ENCODE results near the gene BACH1. TPM values are rescaled to one million over a fixed set of nuclear protein-coding genes. Genes with fewer than 3 reads are reported as not detected.
"Not testable (repeated sequence)": the region's sequence is repeated elsewhere in the genome, so short reads cannot be mapped to it uniquely, and the experiment has no call there.

BACH1 gene
- total and polyA plus RNA-seq, 2 donors (not counting 1 experiment from before 2014, with no cell fraction given): 10.1 to 221 TPM

DNA sequence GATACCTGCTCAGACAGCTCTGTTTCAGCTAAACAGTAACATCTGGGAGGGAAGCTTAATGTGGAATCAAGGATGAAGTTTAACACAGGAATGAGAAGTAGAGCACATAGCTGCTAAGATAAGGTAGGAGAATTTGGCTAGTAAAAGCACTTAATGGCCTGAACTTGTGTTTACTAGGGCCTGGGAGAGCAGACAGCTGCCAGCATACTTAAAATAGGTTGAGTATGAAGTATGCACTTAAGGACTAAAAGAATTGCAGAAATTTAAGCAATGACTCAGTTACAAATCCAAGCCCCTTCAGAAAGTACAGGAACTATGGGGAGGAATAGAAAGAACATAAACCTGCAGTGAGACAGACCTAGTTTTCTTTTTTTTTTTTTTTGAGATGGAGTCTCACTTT lies 53.0 kb downstream of the BACH1 start:
- H3K27me3 Mint-ChIP-seq: no peaks in the 10 kb centered on the region
- DNase-seq: no peak
- H3K4me3 Mint-ChIP-seq: no peak overlapping the region
- peaks cover 1 to 14% (median 12%) of the 10 kb centered on the region in 3 donors for H3K9me3 ChIP-seq (ENCODE audit: control extremely low read depth in 1 of 3, control insufficient read depth in 2 of 3, insufficient read depth in 1 of 3, low read length in 2 of 3)
- no peak overlapping the region for H3K9ac ChIP-seq (ENCODE audit: low read length)
- H2AFZ ChIP-seq (ENCODE audit: insufficient read depth, low read depth, low read length, poor library complexity, severe bottlenecking): no peak overlapping the region
- CTCF ChIA-PET: interaction anchor here (1.1 kb wide), 1 partner anchor 19 kb away, joined by 3 read pairs; no protein-coding TSS in a partner anchor
- peaks cover 21% of the 10 kb centered on the region for H3K4me1 Mint-ChIP-seq
- peaks cover 16 to 18% of the 10 kb centered on the region in 2 donors for H3K4me1 ChIP-seq (ENCODE audit: control insufficient read depth in 2 of 2, insufficient read depth in 2 of 2, low read length in 2 of 2)
- no peak overlapping the region for H3K27ac Mint-ChIP-seq
- peaks cover 14% of the 10 kb centered on the region for H3K9me3 Mint-ChIP-seq (ENCODE audit: insufficient read depth)
- no peak for ATAC-seq (ENCODE audit: low read depth)
- TF ChIP-seq, protein P1, sequence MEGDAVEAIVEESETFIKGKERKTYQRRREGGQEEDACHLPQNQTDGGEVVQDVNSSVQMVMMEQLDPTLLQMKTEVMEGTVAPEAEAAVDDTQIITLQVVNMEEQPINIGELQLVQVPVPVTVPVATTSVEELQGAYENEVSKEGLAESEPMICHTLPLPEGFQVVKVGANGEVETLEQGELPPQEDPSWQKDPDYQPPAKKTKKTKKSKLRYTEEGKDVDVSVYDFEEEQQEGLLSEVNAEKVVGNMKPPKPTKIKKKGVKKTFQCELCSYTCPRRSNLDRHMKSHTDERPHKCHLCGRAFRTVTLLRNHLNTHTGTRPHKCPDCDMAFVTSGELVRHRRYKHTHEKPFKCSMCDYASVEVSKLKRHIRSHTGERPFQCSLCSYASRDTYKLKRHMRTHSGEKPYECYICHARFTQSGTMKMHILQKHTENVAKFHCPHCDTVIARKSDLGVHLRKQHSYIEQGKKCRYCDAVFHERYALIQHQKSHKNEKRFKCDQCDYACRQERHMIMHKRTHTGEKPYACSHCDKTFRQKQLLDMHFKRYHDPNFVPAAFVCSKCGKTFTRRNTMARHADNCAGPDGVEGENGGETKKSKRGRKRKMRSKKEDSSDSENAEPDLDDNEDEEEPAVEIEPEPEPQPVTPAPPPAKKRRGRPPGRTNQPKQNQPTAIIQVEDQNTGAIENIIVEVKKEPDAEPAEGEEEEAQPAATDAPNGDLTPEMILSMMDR (IDR thresholded peaks at IDR 0.05): no peak
- H3K4me2 ChIP-seq (replicated peaks; ENCODE audit: low read depth, low read length, poor library complexity, severe bottlenecking): no peak overlapping the region
- peaks cover 5 to 13% of the 10 kb centered on the region in 2 experiments for H3K36me3 ChIP-seq (replicated peaks in 1 of 2; ENCODE audit: control extremely low read depth in 1 of 2, control insufficient read depth in 1 of 2, extremely low read depth in 1 of 2, insufficient read depth in 2 of 2, low read length in 1 of 2)
- no peaks in the 10 kb centered on the region for H3K27me3 ChIP-seq (replicated peaks in 1 of 4; ENCODE audit: control extremely low read depth in 1 of 4, control insufficient read depth in 3 of 4, insufficient read depth in 4 of 4, low read length in 3 of 4)
- POLR2A ChIA-PET: interaction anchor here (0.7 kb wide), 2 partner anchors 12 to 270 kb away, joined by 3 to 4 read pairs; no protein-coding TSS in a partner anchor
- H3K4me3 ChIP-seq (ENCODE audit: control extremely low read depth in 1 of 5, extremely low read depth in 1 of 5, insufficient read depth in 1 of 5, low read depth in 2 of 5, low read length in 4 of 5): no peak overlapping the region
- H4K20me1 ChIP-seq (ENCODE audit: control insufficient read depth, insufficient read depth, low read length, poor library complexity, severe bottlenecking): peaks cover 8% of the 10 kb centered on the region
- peaks cover 2% of the 10 kb centered on the region for H3K79me2 ChIP-seq (ENCODE audit: control insufficient read depth, insufficient read depth, low read length)
- intact Hi-C loops (cut with micrococcal nuclease): no loop called here
- no peak overlapping the region for H3K27ac ChIP-seq (ENCODE audit: low read length in 2 of 2)

DNA sequence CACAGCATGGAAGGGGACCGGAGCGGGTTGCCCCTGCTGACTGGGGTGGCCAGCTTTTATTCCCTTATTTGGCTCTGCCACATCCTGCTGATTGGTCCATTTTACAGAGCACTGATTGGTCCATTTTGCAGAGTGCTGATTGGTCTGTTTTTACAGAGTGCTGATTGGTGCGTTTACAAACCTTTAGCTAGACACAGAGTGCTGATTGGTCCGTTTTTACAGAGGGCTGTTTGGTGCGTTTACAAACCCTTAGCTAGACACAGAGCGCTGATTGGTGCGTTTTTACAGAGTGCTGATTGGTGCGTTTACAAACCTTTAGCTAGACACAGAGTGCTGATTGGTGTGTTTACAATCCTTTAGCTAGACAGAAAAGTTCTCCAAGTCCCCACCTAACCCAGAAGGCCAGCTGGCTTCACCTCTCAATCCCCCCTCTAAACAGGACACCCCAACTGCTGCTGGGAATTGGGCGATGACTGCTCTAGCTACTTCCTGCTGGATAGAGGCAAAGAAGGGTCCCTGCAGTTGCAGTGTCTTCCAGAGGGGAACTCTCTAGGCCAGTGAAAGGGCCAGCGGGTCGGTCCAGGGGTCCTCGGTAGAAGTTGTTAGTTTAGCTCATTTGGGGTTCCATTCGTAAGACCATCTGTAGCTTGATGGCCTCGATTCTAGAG lies 56.5 kb downstream of the BACH1 start:
- peaks cover 14% of the 10 kb centered on the region for H3K9me3 Mint-ChIP-seq (ENCODE audit: insufficient read depth)
- H3K9ac ChIP-seq (ENCODE audit: low read length); H3K4me2 ChIP-seq (replicated peaks; ENCODE audit: low read depth, low read length, poor library complexity, severe bottlenecking); ATAC-seq (ENCODE audit: low read depth); intact Hi-C loops (cut with micrococcal nuclease); H3K27me3 ChIP-seq (replicated peaks in 1 of 4; ENCODE audit: control extremely low read depth in 1 of 4, control insufficient read depth in 3 of 4, insufficient read depth in 4 of 4, low read length in 3 of 4); H3K27me3 Mint-ChIP-seq; H3K27ac Mint-ChIP-seq; POLR2A ChIA-PET; DNase-seq; H2AFZ ChIP-seq (ENCODE audit: insufficient read depth, low read depth, low read length, poor library complexity, severe bottlenecking); H3K4me3 ChIP-seq (ENCODE audit: control extremely low read depth in 1 of 5, extremely low read depth in 1 of 5, insufficient read depth in 1 of 5, low read depth in 2 of 5, low read length in 4 of 5); H4K20me1 ChIP-seq (ENCODE audit: control insufficient read depth, insufficient read depth, low read length, poor library complexity, severe bottlenecking); H3K79me2 ChIP-seq (ENCODE audit: control insufficient read depth, insufficient read depth, low read length); H3K4me1 ChIP-seq (ENCODE audit: control insufficient read depth in 2 of 2, insufficient read depth in 2 of 2, low read length in 2 of 2); H3K4me3 Mint-ChIP-seq; H3K27ac ChIP-seq (ENCODE audit: low read length in 2 of 2): not testable (repeated sequence)
- WGBS (ENCODE audit: insufficient coverage): 99% methylated on average over 11 of the region's 14 CpGs
- peaks cover 13% of the 10 kb centered on the region for H3K4me1 Mint-ChIP-seq
- H3K36me3 ChIP-seq (replicated peaks in 1 of 2; ENCODE audit: control extremely low read depth in 1 of 2, control insufficient read depth in 1 of 2, extremely low read depth in 1 of 2, insufficient read depth in 2 of 2, low read length in 1 of 2): peaks cover 5 to 13% of the 10 kb centered on the region in 2 experiments
- CTCF ChIA-PET: interaction anchor here (0.7 to 1.2 kb wide), 4 partner anchors 15 to 52 kb away, joined by 3 to 4 read pairs (median 3); no protein-coding TSS in a partner anchor
- peaks cover 1 to 14% (median 12%) of the 10 kb centered on the region in 3 donors for H3K9me3 ChIP-seq (ENCODE audit: control extremely low read depth in 1 of 3, control insufficient read depth in 2 of 3, insufficient read depth in 1 of 3, low read length in 2 of 3)

DNA sequence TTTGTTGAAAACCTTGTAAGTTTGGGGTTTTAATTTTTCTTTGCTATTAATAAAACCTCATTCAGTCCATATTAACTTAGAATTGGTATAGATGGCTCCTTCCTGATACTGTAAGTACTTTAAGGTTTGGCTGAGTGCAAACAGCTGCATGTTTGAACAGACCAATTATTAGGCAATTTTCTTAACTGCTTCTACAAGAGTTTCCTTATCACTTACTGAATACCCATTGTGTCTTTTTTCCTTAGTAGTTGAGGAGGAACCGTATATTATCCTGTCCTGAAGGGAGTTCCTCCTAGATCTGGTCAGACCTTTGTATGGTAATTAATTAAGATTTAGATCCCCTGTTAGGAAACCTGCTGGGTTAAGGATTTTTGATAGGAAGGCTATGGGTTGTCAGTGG lies 57.6 kb downstream of the BACH1 start:
- H3K4me1 ChIP-seq (ENCODE audit: control insufficient read depth in 2 of 2, insufficient read depth in 2 of 2, low read length in 2 of 2); POLR2A ChIA-PET; DNase-seq; CTCF ChIA-PET; H3K4me2 ChIP-seq (replicated peaks; ENCODE audit: low read depth, low read length, poor library complexity, severe bottlenecking); H3K4me3 ChIP-seq (ENCODE audit: control extremely low read depth in 1 of 5, extremely low read depth in 1 of 5, insufficient read depth in 1 of 5, low read depth in 2 of 5, low read length in 4 of 5); intact Hi-C loops (cut with micrococcal nuclease); ATAC-seq (ENCODE audit: low read depth); H3K4me3 Mint-ChIP-seq; H3K9ac ChIP-seq (ENCODE audit: low read length); H3K27ac Mint-ChIP-seq; H2AFZ ChIP-seq (ENCODE audit: insufficient read depth, low read depth, low read length, poor library complexity, severe bottlenecking); H3K27me3 Mint-ChIP-seq; H4K20me1 ChIP-seq (ENCODE audit: control insufficient read depth, insufficient read depth, low read length, poor library complexity, severe bottlenecking); H3K79me2 ChIP-seq (ENCODE audit: control insufficient read depth, insufficient read depth, low read length); H3K27ac ChIP-seq (ENCODE audit: low read length in 2 of 2); H3K27me3 ChIP-seq (replicated peaks in 1 of 4; ENCODE audit: control extremely low read depth in 1 of 4, control insufficient read depth in 3 of 4, insufficient read depth in 4 of 4, low read length in 3 of 4): not testable (repeated sequence)
- peaks cover 7 to 13% of the 10 kb centered on the region in 2 experiments for H3K36me3 ChIP-seq (replicated peaks in 1 of 2; ENCODE audit: control extremely low read depth in 1 of 2, control insufficient read depth in 1 of 2, extremely low read depth in 1 of 2, insufficient read depth in 2 of 2, low read length in 1 of 2)
- no CpG with 5 or more reads among the region's 1 CpG for WGBS (ENCODE audit: insufficient coverage)
- Mint-ChIP-seq H3K4me1 (peaks cover 13% of the 10 kb centered on the region), H3K9me3 (ENCODE audit: insufficient read depth) (peaks cover 14% of the 10 kb centered on the region)
- peaks cover 1 to 14% (median 12%) of the 10 kb centered on the region in 3 donors for H3K9me3 ChIP-seq (ENCODE audit: control extremely low read depth in 1 of 3, control insufficient read depth in 2 of 3, insufficient read depth in 1 of 3, low read length in 2 of 3)

All from B cell (primary cell).